Erythroblast (primary cell): ENCODE measurements around the gene COL6A2.

Experiments
- GATA1 ChIP-seq: IDR thresholded peaks from 2 replicates; pipeline ENCODE4 v1.6.1; 2011; ENCODE audit warnings: low read depth, mild to moderate bottlenecking, control low read depth, low read length, moderate library complexity
- POLR2A ChIP-seq: IDR thresholded peaks from 2 replicates; pipeline ENCODE4 v1.6.1; 2011; ENCODE audit warnings: mild to moderate bottlenecking, low read length

- no peak for TF ChIP-seq POLR2A
- TF ChIP-seq GATA1, result no peak
Measured at GRCh38 chr21:46097336-46098293, at the start of gene COL6A2.
